Parathyroid adenoma (tissue), 2 donors: ENCODE results near the gene GH2.

Source experiments
- H2AFZ ChIP-seq: fragments of 300-600 bp; sonication (generic); one replicate; pipeline ENCODE4 v1.7.0; 2017; ENCODE audit warnings: antibody characterized with exemption, mild to moderate bottlenecking
- H3K27ac ChIP-seq: fragments of 300-600 bp; sonication (generic); one replicate; pipeline ENCODE4 v1.7.0; 2017
- H3K27me3 ChIP-seq: fragments of 300-600 bp; sonication (generic); one replicate; pipeline ENCODE4 v1.7.0; 2017; ENCODE audit warnings: low read length; ENCODE audit not compliant: control insufficient read depth, insufficient read depth
- H3K36me3 ChIP-seq: fragments of 300-600 bp; sonication (generic); one replicate; pipeline ENCODE4 v1.7.0; 2017; ENCODE audit warnings: low read length; ENCODE audit not compliant: control insufficient read depth, insufficient read depth
- H3K4me1 ChIP-seq: fragments of 300-600 bp; sonication (generic); one replicate; pipeline ENCODE4 v1.7.0; 2017; ENCODE audit warnings: control low read depth
- H3K4me2 ChIP-seq: fragments of 300-600 bp; sonication (generic); one replicate; pipeline ENCODE4 v1.7.0; 2017; ENCODE audit warnings: low read length
- H3K4me3 ChIP-seq: fragments of 300-600 bp; sonication (generic); one replicate; pipeline ENCODE4 v1.7.0; 2017; ENCODE audit warnings: low read depth, low read length
- H3K79me2 ChIP-seq: fragments of 300-600 bp; sonication (generic); one replicate; pipeline ENCODE4 v1.7.0; 2017; ENCODE audit warnings: control low read depth
- H3K9ac ChIP-seq: fragments of 300-600 bp; sonication (generic); one replicate; pipeline ENCODE4 v1.7.0; 2017; ENCODE audit warnings: mild to moderate bottlenecking
- H3K9me3 ChIP-seq: fragments of 300-600 bp; sonication (generic); one replicate; pipeline ENCODE4 v1.7.0; 2017; ENCODE audit warnings: low read length; ENCODE audit not compliant: control insufficient read depth
- CTCF ChIP-seq: fragments of 300-600 bp; sonication (generic); IDR thresholded peaks from one replicate; pipeline ENCODE4 v1.7.0; 2017; ENCODE audit warnings: antibody characterized with exemption, mild to moderate bottlenecking
- donor health status: primary hyperparathyroidism.

The GH2 gene

GRCh38 chr17:63838631-63839171 is 43.0 kb downstream of the GH2 start:
- Histone ChIP-seq H3K9ac (no peak overlapping the region), H3K4me2 (peak overlapping the region; percentile 36), H3K27ac (peak overlapping the region; percentile 59), H3K9me3 (no peaks in the 10 kb centered on the region), H3K27me3 (no peaks in the 10 kb centered on the region), H3K4me3 (peak overlapping the region; percentile 8), H3K79me2 (peaks cover 41% of the 10 kb centered on the region), H3K4me1 (peaks cover 28% of the 10 kb centered on the region), H2AFZ (no peak overlapping the region), H3K36me3 (no peaks in the 10 kb centered on the region)
- no peak for TF ChIP-seq CTCF

- peaks cover 28% of the 10 kb centered on the region for H3K4me1 ChIP-seq
- H3K27ac ChIP-seq: peak overlapping the region; percentile 59
- no peak overlapping the region for H3K9ac ChIP-seq
- no peaks in the 10 kb centered on the region for H3K36me3 ChIP-seq
- H3K4me2 ChIP-seq: peak overlapping the region; percentile 36
- peak overlapping the region; percentile 8 for H3K4me3 ChIP-seq
- H2AFZ ChIP-seq: no peak overlapping the region
- H3K9me3 ChIP-seq: no peaks in the 10 kb centered on the region
- TF ChIP-seq CTCF: no peak
- peaks cover 41% of the 10 kb centered on the region for H3K79me2 ChIP-seq
- no peaks in the 10 kb centered on the region for H3K27me3 ChIP-seq
Measured at GRCh38 chr17:63837962-63838600, 43.7 kb downstream of the GH2 start.

- no peak overlapping the region for H3K27ac ChIP-seq
- no peaks in the 10 kb centered on the region for H3K9me3 ChIP-seq
- H2AFZ ChIP-seq: no peak overlapping the region
- no peak overlapping the region for H3K9ac ChIP-seq
- peaks cover 41% of the 10 kb centered on the region for H3K79me2 ChIP-seq
- H3K4me3 ChIP-seq: no peak overlapping the region
- H3K4me2 ChIP-seq: no peak overlapping the region
- no peaks in the 10 kb centered on the region for H3K27me3 ChIP-seq
- no peak for TF ChIP-seq CTCF
- no peaks in the 10 kb centered on the region for H3K36me3 ChIP-seq
- peaks cover 28% of the 10 kb centered on the region for H3K4me1 ChIP-seq
Measured at GRCh38 chr17:63837480-63837879, 44.3 kb downstream of the GH2 start.

- Histone ChIP-seq H3K9me3 (no peaks in the 10 kb centered on the region), H3K27me3 (no peaks in the 10 kb centered on the region), H2AFZ (no peak overlapping the region), H3K36me3 (no peaks in the 10 kb centered on the region), H3K4me2 (no peak overlapping the region), H3K4me3 (no peak overlapping the region), H3K27ac (no peak overlapping the region), H3K79me2 (peaks cover 41% of the 10 kb centered on the region), H3K4me1 (peaks cover 28% of the 10 kb centered on the region), H3K9ac (no peak overlapping the region)
- TF ChIP-seq CTCF: no peak
Measured at GRCh38 chr17:63836811-63837210, 44.9 kb downstream of the GH2 start.
